Right atrium auricular region (tissue), 2 donors: ENCODE data around the gene FAM81A. TPM values are rescaled to one million over a fixed set of nuclear protein-coding genes. Genes with fewer than 3 reads are reported as not detected.

Source experiments
- DNase-seq: peaks from one replicate; pipeline ENCODE4 v3.0.0-alpha.2; 2019; ENCODE audit warnings: low spot score
- H3K27ac ChIP-seq, 2 donors: fragments of 200-600 bp; sonication (generic); 1 replicate in 1 of 2; 2 replicates in 1 of 2; pipeline ENCODE4 v1.5.1; 2016 to 2019
- H3K27me3 ChIP-seq, 2 donors: fragments of 200-600 bp; sonication (generic); one replicate each; pipeline versions ENCODE4 v1.5.1 to v1.6.0; 2017 to 2019
- H3K36me3 ChIP-seq: fragments of 200-600 bp; sonication (generic); one replicate; pipeline ENCODE4 v1.5.1; 2016
- H3K4me1 ChIP-seq, 2 donors: fragments of 200-600 bp; sonication (generic); one replicate each; pipeline versions ENCODE4 v1.5.1 to v1.6.0; 2017 to 2019
- H3K4me3 ChIP-seq, 2 donors: fragments of 200-600 bp; sonication (generic); 1 replicate in 1 of 2; 2 replicates in 1 of 2; pipeline ENCODE4 v1.5.1; 2017 to 2019; ENCODE audit warnings: mild to moderate bottlenecking in 1 of 2, moderate library complexity in 1 of 2
- H3K9me3 ChIP-seq, 2 donors: fragments of 200-600 bp; sonication (generic); one replicate each; pipeline ENCODE4 v1.5.1; 2019
- total RNA-seq, 2 donors: library from RNA; depleted of rRNA; stranded (reverse); fragments of >200 nt; gene quantifications; one replicate each; pipeline ENCODE4 v1.1.0, GENCODE V29; 2016
- TF ChIP-seq, protein P1 (sequence below), 2 donors: fragments of 200-600 bp; sonication (generic); IDR thresholded peaks; one replicate each; pipeline ENCODE4 v1.5.1; 2019; ENCODE audit warnings: antibody characterized with exemption in 2 of 2

Gene FAM81A
- total RNA-seq, 2 donors from 2014 or later = 0.98 to 2.0 TPM

DNA sequence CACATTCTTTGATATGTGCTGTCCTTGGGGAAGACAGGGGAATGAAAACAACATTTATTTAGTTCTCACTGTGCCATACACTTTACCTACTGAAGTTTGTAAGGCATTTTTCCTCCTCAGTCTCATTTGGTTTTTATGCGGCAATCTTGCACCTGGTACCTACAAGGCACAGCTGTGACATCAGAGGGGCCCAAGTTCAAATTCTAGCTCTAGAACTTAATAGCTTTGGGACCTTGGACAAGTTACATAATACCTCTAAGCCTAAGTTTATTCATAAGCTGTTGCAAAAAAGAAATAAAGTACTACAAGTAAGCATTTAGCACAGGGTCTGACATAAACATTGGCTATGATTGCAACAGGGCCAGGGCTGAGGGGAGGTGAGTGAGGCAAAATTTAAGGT lies 5.6 kb upstream of the FAM81A start:
- Histone ChIP-seq H3K4me1 (peaks cover 0 to 7% of the 10 kb centered on the region in 2 donors), H3K27me3 (no peaks in the 10 kb centered on the region), H3K4me3 (no peak overlapping the region), H3K36me3 (no peaks in the 10 kb centered on the region), H3K27ac (no peak overlapping the region), H3K9me3 (peaks cover 0 to 9% of the 10 kb centered on the region in 2 donors)
- DNase-seq = no peak
- TF ChIP-seq, protein P1, sequence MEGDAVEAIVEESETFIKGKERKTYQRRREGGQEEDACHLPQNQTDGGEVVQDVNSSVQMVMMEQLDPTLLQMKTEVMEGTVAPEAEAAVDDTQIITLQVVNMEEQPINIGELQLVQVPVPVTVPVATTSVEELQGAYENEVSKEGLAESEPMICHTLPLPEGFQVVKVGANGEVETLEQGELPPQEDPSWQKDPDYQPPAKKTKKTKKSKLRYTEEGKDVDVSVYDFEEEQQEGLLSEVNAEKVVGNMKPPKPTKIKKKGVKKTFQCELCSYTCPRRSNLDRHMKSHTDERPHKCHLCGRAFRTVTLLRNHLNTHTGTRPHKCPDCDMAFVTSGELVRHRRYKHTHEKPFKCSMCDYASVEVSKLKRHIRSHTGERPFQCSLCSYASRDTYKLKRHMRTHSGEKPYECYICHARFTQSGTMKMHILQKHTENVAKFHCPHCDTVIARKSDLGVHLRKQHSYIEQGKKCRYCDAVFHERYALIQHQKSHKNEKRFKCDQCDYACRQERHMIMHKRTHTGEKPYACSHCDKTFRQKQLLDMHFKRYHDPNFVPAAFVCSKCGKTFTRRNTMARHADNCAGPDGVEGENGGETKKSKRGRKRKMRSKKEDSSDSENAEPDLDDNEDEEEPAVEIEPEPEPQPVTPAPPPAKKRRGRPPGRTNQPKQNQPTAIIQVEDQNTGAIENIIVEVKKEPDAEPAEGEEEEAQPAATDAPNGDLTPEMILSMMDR (IDR thresholded peaks at IDR 0.05) = no peak

DNA sequence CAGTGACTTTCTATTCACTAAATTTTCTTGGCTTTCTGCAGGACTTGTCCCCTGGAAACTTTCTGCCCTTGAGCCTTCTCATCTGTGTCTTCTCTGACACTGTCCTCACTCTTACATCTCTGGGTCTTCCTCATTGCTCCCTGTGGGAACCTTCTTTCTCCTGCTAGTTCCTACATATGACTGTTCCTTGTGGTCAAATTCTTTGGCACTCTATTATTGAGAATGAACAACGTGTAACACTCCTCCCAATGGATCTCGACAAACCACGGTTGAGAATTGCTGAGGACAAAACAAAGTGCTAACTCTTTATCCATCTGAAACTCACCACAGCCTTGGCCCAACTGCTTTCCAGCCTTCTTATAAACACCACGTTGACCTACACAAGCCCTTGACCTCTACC lies 3.5 kb upstream of the FAM81A start:
- TF ChIP-seq, protein P1 (IDR thresholded peaks at IDR 0.05) = no peak
- Histone ChIP-seq H3K27me3 (no peaks in the 10 kb centered on the region), H3K27ac (no peak overlapping the region), H3K9me3 (no peaks in the 10 kb centered on the region), H3K36me3 (no peaks in the 10 kb centered on the region), H3K4me1 (peaks cover 0 to 17% of the 10 kb centered on the region in 2 donors), H3K4me3 (no peak overlapping the region)
- no peak for DNase-seq

DNA sequence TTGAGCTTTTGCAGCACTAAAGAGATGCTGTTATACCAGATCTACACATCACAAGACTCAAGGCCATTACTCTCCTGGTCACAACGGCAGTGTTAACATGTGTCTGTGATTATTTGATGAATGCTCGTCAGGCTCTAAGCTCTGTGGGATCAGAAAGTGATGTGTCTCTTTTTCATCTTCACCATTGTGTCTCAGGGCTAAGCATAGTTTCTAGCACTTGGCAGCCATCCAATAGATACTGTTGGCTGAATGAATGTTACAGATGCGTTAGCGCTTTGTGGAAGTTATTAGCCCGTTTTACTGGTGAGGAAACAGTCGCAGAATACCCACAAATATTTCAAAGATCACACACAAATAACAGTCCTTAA lies 1.2 kb upstream of the FAM81A start:
- Histone ChIP-seq H3K27ac (peak overlapping the region in 1 of 2 donors; percentile 22), H3K4me1 (peaks cover 0 to 17% of the 10 kb centered on the region in 2 donors), H3K4me3 (peak overlapping the region; percentile 42 to 45), H3K27me3 (no peaks in the 10 kb centered on the region), H3K9me3 (no peaks in the 10 kb centered on the region), H3K36me3 (no peaks in the 10 kb centered on the region)
- TF ChIP-seq, protein P1 (IDR thresholded peaks at IDR 0.05) = no peak
- DNase-seq = no peak

DNA sequence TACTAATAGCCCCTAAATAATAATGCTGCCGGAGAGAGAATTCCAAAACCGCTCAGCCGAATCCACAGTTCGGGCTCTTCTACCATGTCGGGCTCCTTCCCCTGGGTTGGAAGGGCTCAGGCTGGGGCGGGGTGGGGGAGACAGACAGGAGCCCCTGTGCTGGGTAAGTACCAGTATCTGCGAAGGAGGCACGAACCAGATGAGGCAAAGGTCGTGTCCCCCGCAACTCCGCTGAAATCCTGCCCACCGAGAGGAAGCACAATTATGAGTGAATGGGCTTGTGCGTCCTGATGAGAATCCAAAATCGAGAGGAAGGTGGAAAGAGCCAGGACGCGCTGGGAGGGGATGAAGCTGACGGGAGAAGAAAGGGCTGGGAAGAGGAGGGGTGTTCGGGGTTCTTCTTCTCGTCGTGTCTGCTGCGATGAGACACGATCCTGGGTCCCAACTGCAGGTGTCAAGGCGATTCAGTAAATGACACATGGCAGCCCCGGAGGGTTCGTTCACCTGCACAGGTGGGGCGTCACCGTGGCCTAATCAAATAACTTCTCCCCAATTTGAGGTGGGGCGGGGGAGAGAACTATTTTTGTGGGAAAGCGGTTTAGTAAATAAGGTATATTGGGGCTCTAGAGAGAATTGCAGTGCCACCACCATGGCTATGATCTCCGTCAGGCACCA lies 707 bp upstream of the FAM81A start:
- DNase-seq = no peak
- peak overlapping the region; percentile 22 to 56 for H3K27ac ChIP-seq
- no peaks in the 10 kb centered on the region for H3K36me3 ChIP-seq

DNA sequence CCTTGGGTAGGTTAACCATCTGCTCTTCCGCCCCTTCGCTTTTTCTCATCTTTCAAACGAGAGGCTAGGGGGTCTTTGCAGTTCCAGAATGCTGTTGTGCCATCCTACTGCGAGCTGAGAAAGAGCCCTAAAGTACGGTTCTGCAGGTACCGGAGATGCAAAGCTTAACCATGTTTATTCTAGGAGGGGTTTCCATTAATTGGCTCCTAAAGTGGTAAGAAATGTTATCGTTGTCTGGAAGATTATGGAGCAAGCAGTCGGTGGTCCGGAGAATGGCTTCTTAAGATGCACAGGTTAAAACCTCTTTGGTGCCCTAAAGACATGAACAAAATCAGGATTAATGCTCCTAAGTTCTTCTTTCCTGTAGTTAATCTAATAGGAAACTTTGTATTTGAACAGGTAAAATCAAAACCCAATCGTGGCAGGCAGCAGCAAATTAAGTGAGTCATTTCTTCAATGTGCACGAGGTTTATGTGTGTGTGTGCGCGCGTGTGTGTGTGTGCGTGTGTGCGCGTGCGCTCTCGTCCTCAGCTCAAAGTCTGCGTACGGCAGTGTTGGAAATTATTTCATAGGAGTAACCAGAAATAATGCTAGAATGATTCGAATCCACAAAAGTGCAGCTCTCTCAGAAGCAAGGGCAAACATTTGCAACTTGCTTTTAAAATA lies 772 bp downstream of the FAM81A start:
- no peak overlapping the region for H3K27ac ChIP-seq
- peak overlapping the region; percentile 44 to 61 for H3K4me3 ChIP-seq
- DNase-seq = no peak
- no peaks in the 10 kb centered on the region for H3K36me3 ChIP-seq
- no peaks in the 10 kb centered on the region for H3K27me3 ChIP-seq
- no peaks in the 10 kb centered on the region for H3K9me3 ChIP-seq
- TF ChIP-seq, protein P1 (IDR thresholded peaks at IDR 0.05) = no peak
- peaks cover 0 to 17% of the 10 kb centered on the region in 2 donors for H3K4me1 ChIP-seq

More for the DNA sequence above, 707 bp upstream of the FAM81A start:
- peaks cover 0 to 17% of the 10 kb centered on the region in 2 donors for H3K4me1 ChIP-seq
- H3K27me3 ChIP-seq = no peaks in the 10 kb centered on the region
- H3K4me3 ChIP-seq = peak overlapping the region; percentile 42 to 45
- TF ChIP-seq, protein P1 (IDR thresholded peaks at IDR 0.05) = no peak
- H3K9me3 ChIP-seq = no peaks in the 10 kb centered on the region
